T follicular helper cell (primary cell): ENCODE data around the gene NGF.

Source experiments
- DNase-seq: peaks from one replicate; pipeline ENCODE4 v3.0.0-alpha.2; 2020; ENCODE audit warnings: low read depth

Gene NGF

DNA sequence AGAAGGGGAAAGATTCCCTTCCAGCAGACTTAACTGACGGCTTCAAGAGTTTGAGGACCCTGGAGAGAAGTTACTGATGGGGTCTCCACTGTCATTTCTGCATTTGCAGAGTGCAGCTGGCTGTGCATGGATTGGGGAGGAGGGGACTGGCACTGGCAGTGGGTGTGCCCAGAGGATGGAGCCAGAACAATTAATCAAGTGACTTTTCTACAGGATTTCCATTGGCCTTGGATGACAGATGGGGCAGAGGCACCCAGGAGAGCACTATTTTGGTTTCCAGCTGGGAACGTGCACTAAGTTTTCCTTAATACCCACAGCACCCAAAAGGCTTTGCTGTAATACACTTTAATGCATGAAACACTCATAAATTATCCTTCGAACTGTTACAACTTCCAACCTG, 1.3 kb downstream of the NGF start:
- no peak for DNase-seq

DNA sequence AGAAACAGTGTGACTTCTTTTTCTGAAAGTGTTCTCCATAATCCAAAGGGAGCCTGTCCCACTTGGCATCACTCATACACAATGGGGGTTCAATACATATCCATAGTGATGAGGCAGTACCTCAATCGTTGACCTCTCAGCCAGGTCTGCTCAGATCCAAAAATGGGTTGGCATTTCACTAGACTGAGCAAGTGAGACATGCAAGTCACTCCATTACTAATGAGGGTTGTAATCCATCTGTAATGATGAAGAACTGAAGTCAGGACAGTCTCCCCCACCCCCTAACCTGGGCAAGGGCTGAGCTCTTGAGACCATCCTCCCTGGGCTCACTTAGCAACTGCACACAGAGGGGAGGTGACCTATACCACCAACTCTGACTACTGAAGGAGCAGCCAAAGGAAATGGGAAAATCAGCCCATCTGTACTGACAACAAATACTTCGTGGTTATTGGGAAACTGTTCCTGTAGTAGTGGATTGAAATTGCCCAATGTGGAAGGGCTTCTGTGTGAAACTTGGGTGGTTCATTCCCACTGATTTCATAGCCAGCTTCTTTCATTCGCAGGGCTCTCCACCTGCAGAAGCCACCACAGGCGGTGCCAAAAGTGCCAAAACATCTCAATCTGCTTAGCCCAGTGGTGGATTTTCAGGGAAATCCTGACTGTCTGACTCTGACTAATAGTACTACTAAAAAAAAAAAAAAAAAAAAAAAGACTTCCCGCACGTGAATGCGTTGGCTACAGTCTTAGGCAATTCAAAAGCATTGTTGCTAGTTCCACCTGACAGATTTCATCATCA, 5.0 kb downstream of the NGF start:
- no peak for DNase-seq

DNA sequence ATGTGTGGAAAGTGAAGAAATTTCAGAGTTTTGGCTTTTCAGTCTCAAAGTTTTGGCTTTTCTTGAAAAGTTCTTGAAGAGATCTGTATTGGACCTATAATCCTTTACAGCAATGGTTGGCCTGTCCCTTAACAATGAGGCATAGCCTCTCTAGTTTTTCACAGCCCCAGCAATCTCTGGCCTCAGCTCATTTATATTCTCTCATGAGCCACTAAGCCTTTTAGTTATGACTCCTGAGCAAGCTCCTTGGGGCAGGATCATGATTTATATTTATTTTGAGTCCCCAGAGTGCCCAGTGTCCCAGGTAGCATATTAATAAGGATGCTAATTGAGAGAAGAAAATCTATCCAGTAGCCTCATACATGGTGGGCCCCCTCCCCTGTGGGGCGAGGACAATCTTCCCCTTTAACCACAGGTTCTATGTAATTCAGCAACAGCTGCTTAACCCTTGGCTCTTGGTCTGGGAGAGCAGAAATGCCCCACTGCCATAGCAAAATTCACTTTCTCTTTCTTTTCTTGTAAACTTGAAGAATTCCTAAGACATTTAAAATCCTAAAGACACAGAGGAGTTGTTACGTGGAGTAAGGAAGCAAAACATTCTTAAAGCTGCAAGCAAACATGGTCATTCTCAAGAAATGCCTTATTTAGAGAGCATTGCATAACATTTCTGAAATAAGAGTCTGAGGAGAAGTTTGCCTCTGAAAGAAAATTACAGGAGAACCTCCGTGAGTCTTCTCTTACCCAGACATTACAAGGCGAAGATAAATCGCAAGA, 6.3 kb downstream of the NGF start:
- no peak for DNase-seq

DNA sequence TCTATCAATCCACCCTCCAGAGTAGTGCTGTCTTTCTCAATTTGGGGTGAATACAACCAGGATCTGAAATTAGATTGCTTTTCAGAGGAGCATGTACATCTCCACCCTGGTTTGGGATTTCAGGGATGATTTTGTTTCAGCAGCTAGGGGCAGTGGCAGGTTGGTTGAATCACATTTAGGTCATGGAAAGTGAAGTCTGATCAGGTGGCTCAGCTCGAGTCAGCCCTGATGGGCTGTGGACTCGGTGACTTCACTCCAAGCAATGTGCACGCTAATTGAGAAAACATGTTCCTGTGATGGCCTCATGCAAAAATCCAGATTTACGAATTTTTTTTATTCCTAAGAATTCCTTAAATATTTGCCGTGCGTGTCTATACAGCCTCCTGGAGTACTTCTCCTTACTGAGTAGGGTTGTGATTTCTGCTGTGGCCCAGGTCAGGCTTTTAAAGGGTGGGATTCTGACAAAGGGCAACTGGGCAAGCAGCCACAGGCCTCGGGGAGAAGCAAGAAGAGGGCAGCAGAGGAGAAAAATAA, 7.5 kb downstream of the NGF start:
- no peak for DNase-seq

DNA sequence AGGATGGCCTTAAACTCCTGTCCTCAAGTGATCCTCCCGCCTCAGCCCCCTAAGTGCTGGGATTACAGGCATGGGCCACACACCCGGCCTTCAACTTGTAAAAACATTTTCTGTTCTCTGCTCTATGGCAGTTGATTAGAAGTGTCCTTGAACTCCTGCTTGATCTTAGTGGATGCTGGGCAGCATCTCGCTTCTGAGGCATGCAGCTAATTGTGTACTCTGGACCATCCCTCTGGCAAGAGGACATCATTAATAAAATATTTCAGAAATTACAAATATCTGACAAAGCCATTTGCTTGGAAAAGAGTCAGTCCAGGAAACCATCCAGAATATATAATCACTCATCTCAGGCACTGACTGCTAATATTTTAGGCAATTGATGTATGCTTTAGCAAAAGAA, 8.1 kb downstream of the NGF start:
- no peak for DNase-seq

DNA sequence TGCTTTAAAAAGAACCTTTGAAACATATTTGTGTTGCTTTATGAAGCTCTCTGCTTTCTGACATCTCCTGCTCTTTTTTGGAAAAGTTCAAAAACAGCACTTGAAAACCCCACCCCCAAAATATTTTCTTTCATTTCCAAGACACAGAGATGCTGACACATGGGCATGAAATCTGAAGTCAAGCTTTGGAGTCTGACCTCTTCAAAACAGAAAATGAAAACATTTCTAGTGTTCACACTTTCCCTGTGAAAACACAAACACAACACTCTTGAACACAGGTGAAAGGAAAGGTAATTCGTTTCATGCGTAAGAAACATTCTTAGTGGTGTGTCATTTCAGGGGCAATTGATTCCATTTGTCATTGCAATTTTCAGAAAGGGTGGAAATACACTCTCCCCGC, 10.8 kb downstream of the NGF start:
- no peak for DNase-seq

DNA sequence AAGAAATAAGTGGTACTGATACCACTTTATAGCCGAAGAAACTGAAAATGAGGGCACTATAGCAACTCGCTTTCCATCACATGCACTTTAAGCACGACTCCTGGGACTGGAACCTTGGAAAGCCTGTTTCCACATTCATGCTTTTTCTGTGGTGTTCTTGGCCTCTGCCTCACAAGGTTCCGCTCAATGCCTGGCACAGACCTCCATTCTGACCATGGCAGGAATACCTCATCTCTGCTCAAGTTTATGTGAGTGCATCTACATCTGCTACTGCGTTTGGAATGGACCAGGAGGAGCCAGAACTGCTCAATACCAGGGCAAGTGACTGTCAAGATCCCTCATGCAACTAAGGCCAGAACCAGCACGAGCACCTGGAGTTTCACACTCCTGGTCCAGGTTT, 11.6 kb downstream of the NGF start:
- no peak for DNase-seq

DNA sequence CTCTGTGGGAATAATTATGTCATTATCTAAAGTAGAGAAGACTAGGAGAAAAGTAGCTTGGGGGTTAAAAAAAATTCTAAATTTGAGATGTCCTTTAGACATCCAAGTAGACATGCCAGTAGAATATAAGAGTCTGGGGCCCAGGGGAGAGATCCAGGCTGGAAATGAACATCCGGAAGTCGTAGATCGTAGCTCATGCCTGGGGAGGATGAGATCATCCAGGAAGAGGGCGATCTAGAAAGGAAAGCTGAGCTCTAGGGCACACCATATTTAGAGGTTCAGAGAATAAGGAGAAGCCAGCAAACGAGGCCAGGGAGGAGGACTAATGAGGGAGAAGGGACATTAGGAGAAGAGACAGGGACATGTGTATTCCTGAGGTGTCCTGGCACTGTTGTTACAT, 12.2 kb downstream of the NGF start:
- DNase-seq, result no peak

DNA sequence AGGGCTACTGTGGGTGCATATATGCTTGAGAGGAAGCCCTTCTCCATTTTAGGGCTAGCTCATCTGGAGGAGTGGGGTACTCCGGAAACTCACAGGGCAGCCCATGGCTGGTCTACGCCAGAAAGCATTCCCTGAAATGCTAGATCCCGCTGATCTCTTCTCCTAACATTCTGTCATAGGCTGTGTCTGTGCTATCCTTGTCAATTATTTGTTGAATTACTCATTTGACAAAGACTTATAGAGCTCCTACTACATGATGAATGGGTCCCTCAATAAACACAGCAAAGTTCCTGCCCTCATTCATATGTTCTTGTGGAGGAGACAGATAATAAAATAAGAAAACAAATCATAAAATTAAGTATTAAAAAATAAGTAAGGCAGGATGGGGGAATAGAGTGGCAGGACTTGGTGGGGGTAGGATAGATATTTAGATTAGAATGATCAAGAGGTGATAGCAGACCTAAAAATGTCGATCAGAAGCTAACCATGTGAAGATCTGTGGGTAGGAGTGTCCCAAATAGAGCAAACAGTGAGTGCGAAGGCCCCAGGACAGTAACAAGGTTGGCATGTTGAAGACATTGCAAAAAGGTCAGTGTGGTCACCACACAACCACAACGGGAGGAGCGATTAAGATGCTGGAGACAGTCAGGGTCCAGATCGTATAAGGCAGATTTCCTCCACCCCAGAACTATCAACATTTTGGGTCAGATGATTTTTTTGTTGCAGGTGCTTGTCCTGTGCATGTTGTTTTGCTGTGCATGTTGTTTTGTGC, 13.2 kb downstream of the NGF start:
- DNase-seq, result no peak

DNA sequence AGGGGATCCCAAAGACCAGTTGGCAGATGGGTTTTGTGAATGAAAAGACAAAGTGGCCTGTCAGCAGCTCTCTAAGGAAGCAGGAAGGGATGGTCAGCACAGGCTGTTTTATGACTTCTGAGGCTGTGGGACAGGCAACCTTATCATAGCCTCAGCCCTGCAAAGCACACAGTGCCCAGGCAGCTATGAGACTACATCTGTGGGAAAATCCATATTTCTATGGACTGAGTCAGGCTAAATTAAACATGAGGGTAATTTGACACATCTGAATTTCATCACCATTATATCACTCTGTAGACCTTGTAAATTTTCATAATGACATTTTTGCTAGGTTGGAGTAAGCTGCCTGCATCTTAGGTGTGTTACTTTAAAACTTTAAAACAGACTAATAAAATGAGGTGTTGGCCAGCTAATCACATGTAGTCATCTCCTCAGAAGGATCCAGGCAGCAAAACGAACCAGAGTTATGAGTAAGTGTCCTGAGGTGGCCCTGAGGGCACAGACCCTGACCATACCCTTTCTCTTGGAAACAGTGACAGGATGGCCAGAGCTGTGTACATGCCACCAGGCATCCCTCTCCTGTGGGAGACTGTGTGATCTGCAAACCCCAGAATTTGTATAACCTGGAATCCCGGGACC, 14.6 kb downstream of the NGF start:
- no peak for DNase-seq

DNA sequence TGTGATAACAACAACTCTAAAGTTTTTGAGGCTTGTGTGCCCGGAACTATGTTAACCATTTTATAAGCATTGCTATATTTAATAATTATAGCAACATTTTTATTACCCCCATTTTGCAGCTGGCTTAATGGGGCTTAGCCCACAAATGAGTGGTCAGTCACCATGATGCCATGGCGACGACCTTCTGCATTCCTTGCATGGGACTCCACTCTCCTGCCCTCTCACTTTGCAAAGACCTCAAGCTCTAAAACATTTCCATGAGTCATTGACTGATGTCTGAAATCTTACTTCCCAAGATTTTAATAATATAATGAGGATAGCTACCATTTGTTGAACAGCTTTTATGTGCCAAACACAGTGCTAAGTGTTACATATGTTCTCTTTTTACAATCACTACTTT, 15.4 kb downstream of the NGF start:
- no peak for DNase-seq

DNA sequence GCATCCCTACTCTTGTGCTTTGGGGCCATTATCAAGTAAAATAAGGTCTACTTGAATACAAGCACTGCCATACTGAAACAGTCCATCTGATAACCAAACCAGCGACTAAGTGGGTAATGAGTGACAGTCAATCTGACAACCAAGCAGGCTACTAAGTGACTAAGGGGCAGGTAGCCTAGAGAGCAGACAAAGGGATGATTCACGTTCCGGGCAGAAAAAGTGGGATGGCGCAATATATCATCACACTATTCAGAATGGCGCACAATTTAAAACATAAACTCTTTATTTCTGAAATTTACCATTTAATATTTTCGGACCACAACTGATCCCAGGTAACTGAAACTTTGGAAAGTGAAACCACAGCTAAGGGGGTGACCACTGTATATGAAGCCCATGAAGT, 17.7 kb downstream of the NGF start:
- DNase-seq, result no peak

DNA sequence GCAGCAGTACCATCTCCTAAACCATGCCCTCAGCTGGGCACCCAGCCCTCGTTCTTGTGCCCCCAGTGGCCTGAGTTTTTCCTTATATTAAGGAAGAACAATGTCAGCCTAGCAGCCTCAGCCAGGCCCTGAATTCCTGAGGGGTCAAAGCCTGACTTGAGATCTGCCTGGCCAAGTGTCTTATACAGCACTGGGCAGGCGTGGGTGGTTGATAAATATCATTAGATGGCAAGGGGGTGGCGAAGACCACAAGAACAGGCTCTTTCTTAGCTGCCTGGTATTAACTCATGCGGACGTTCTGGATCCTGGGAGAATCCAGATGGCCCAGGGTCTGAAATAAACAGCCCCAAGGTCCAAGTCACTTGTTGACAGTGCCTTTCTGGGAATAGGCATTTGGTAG, 18.3 kb downstream of the NGF start:
- no peak for DNase-seq

DNA sequence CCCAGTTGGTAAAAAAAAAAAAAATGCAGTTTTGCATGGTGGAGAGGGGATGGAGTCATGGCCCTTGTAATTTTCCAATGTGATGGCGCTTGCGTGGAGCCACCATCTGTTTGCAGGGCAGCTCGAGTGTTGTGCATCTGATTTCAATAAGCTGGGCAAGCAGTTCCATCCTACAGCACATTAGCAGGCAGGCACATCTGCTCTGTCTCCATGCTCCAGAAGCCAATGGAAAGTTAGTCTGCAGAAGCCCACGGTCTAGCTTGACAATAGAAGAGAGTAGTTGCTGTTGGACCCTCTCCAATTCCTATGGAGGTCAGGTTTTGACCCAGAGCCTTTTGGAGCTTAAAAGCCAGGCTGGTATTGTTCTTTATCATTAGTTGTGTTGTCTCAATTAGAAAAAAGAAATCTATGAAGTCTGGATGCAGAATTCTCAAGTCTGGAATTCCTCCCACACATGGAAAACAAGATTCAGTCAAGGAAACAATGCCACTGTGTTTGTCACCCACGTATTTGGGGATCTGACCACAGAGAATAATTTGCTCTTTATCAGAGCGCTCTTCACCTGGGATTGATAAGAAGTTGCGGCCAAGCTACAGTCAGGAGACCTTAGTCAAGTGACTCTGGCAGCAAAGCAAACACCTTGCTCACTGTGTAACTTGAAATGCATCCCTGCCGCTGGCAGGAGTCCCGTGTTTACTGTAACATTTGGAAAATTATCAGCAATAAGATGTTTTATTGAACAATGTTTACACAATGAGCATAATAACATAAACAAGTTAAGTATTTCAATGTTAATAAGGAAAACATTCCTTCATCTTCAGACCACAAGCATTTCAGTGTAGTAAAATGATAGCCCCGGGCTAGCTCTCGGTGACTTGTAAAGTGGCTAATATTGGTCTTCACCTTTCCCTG, 20.7 kb downstream of the NGF start:
- DNase-seq, result no peak

DNA sequence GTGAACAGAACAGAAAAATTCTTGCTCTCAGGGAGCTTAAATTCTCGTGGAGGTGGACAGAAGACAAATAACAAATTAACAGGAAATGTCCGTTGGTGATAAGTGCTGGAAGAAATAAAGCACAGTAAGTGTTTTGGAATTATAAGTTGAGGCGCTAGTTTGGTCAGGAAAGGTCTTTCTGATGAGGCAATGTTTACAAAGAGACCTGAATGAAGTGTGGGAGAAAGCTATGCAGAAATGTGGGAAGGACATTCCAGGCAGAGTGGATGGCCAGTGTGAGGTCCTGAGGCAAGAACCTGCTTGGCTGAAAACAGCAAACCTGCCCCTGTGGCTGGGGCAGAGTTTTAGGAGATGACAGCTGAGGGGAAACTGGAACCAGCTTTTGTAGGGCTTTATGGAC, 23.3 kb downstream of the NGF start:
- no peak for DNase-seq

DNA sequence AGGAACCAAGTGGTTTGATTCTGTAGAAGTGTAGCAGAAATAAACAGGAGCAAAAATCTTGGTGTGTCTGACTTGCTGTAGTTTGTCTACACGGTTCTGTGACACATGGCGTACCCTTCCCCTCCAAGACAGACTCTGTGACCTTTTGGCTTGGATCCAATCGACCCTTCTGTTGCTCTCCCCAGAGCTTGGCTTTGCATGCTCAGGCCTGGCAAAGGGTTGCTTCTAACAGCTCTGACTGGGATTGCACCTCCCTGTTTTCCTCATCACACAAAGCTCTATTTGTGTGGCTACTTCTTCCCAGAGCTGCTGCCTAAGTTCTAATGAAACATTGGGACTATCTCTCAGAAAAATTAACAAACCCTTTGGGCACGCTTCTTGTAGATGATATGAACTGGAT, 24.0 kb downstream of the NGF start:
- no peak for DNase-seq

DNA sequence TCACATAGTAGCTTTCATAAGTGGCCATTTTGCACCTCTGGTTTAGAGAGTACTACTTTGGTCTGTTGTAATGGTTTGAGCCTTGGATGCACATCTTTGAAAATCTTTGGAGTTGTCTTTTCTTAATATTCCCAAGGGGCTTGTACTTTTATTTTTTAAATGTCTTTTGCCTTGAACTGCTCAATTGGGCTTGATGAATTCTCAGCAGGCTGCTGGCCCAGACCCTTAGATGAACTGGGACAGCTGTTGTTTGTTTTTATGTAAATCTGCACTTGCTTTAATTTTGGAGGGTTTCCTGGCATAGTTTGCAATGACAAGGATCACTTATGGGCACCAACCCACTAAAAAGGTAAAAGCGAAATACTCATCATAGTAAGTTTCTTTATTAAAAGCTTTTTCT, 24.9 kb downstream of the NGF start:
- no peak for DNase-seq

DNA sequence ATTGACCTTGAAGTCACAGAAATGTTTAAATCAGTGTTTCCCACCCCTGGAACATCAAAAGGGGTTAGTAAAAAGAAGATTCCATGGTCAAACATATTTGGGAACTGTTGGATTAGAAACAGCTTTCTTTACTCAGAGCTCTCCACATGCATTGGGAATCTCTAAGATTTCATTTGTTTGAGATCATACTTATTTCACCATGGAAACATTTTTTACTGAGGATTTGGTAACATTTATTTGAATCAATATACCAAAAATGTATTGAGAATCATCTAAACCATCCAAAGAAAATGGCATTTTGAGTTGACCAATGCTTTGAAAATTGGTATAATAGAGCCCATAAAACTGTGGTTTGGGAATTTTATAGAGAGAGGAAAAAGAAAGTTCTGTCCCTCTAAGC, 25.3 kb downstream of the NGF start:
- DNase-seq, result no peak

DNA sequence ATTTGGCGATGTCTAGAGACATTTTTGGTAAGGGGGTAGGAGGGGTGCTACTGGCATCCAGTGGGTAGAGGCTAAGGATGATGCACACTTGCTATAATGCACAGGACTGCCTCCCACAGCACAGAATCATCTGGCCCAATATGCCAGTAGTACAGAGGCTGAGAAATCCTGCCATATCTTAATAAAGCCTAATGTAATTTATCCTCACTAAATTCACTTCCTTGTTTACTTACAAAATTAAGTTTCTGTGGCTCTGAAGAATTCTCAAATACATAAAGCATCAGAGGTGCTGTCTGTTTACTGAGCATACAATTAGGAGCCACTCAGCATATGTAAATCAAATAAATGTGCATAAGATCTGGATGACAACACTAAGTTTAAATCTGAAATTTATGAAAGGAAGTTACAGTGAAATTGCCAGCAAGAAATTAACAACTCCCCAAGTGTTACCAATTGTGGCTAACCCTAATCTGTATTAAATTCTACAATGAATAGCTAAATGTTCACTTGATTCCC, 26.5 kb downstream of the NGF start:
- DNase-seq, result no peak

DNA sequence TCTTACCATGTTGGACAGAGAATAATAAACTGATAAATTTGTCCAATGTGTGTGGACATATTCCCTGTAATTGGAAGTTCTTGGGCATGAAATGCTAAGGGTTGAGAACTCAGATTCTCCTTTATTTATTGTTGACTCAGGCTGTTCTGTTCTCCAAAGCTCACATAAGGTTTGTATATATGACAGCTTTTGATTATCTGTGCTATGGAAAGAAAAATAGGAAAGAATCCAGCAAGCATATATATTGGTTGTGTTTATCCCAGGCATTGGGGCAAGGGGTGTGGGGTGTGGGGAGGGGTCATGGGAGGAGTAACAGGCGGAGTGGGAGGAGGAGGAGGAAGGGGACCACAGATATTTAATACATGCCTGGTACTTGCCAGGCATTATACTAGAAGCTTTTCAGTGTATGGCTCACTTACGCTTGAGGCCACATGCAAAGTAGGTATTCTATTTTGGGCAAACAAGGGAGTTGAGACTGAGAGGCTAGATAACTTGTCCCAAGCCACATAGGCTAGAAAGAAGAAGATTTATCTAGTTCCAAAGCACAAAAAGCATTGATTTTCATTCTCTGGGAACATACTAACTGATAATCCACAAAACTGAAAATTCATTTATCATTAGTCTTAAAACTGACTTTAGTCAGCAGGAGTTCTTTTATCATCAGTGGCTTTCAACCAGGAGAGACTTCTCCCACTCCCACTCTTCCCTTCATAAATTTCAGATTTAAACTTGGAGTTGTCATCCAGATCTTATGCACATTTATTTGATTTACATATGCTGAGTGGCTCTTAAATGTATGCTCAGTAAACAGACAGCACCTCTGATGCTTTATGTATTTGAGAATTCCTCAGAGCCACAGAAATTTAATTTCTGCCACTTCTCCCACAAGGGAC, 27.2 kb downstream of the NGF start:
- DNase-seq, result no peak
